Keratinocyte (primary cell): ENCODE results near the gene ZNF831. TPM values are rescaled to one million over a fixed set of nuclear protein-coding genes. Genes with fewer than 3 reads are reported as not detected.

ENCODE experiments used
- DNase-seq: peaks from one replicate; pipeline ENCODE4 v3.0.0-alpha.2; 2011; ENCODE audit warnings: low read depth, missing footprints, low spot score
- FAIRE-seq: peaks from 2 replicates; lab custom pipeline; 2011; peaks lifted over from hg19 to GRCh38; lab: Jason Lieb, UNC
- H2AFZ ChIP-seq: 2 replicates; pipeline ENCODE4 v1.6.0; 2012; ENCODE audit warnings: low read length, control low read depth, inconsistent platforms; ENCODE audit not compliant: control insufficient read depth
- H3K27ac ChIP-seq: 2 replicates; pipeline ENCODE4 v1.5.1; 2011; ENCODE audit warnings: low read length; ENCODE audit not compliant: control insufficient read depth, insufficient read depth
- H3K27me3 ChIP-seq: 3 replicates; pipeline ENCODE4 v1.6.0; 2011; ENCODE audit warnings: low read length; ENCODE audit not compliant: control insufficient read depth, insufficient read depth; ENCODE audit errors: extremely low read depth
- H3K36me3 ChIP-seq, 2 experiments: 2 replicates in 1 of 2; 3 replicates in 1 of 2; pipeline ENCODE4 v1.5.1; 2011; ENCODE audit warnings: low read length in 2 of 2, mild to moderate bottlenecking in 1 of 2; ENCODE audit not compliant: control insufficient read depth in 2 of 2, insufficient read depth in 2 of 2; ENCODE audit errors: extremely low read depth in 1 of 2
- H3K4me1 ChIP-seq: 3 replicates; pipeline ENCODE4 v1.5.1; 2011; ENCODE audit warnings: low read length; ENCODE audit not compliant: control insufficient read depth, insufficient read depth; ENCODE audit errors: extremely low read depth
- H3K4me2 ChIP-seq: 3 replicates; pipeline ENCODE4 v1.6.0; 2011; ENCODE audit warnings: low read depth, low read length; ENCODE audit not compliant: control insufficient read depth, insufficient read depth; ENCODE audit errors: extremely low read depth
- H3K4me3 ChIP-seq, 3 experiments: fragments of 200-600 bp in 1 of 3; sonication (generic) in 1 of 3; 2 replicates in 2 of 3; 3 replicates in 1 of 3; pipeline ENCODE4 v1.5.1; 2011 to 2016; ENCODE audit warnings: low read length in 3 of 3, mild to moderate bottlenecking in 3 of 3, control low read depth in 2 of 3, inconsistent platforms in 1 of 3, low read depth in 1 of 3, mixed read lengths in 1 of 3, mixed run types in 1 of 3, moderate library complexity in 1 of 3; ENCODE audit not compliant: control insufficient read depth in 2 of 3, insufficient read depth in 2 of 3; ENCODE audit errors: extremely low read depth in 1 of 3
- H3K79me2 ChIP-seq: 2 replicates; pipeline ENCODE4 v1.6.0; 2012; ENCODE audit warnings: low read length; ENCODE audit not compliant: control insufficient read depth, insufficient read depth
- H3K9ac ChIP-seq: 3 replicates; pipeline ENCODE4 v1.6.0; 2011; ENCODE audit warnings: low read length; ENCODE audit not compliant: control insufficient read depth, insufficient read depth; ENCODE audit errors: extremely low read depth
- H3K9me1 ChIP-seq: 3 replicates; pipeline ENCODE4 v1.6.0; 2011; ENCODE audit warnings: low read length; ENCODE audit not compliant: control insufficient read depth, insufficient read depth; ENCODE audit errors: extremely low read depth
- H3K9me3 ChIP-seq: 2 replicates; pipeline ENCODE4 v1.5.1; 2012; ENCODE audit warnings: low read depth, low read length; ENCODE audit not compliant: control insufficient read depth
- H4K20me1 ChIP-seq: 3 replicates; pipeline ENCODE4 v1.6.0; 2011; ENCODE audit warnings: low read length; ENCODE audit not compliant: control insufficient read depth, insufficient read depth; ENCODE audit errors: extremely low read depth
- EZH2 ChIP-seq: IDR thresholded peaks from one replicate; pipeline ENCODE4 v1.6.1; 2012; ENCODE audit warnings: inconsistent platforms, mild to moderate bottlenecking, low read length, moderate library complexity
- dilution Hi-C: fragments of 300-500 bp; cut with MboI; formaldehyde crosslinking; loops from one replicate; pipeline ENCODE4 v1.7.0; 2020; ENCODE audit warnings: low sequenced_read_pairs; ENCODE audit not compliant: extremely low pct_ligation_motif_present
- polyA plus RNA-seq, 5 experiments: library from polyadenylated mRNA; depleted of rRNA in 3 of 5; stranded (reverse) in 3 of 5; stranded (forward) in 1 of 5; unstranded in 1 of 5; fragments of >200 nt; gene quantifications; 1 replicate in 1 of 5; 2 replicates in 3 of 5; 3 replicates in 1 of 5; pipeline versions ENCODE4 v1.2.1 to v1.2.3, GENCODE V29; 2011 to 2012; ENCODE audit warnings: missing spikeins in 2 of 5, low read depth in 1 of 5, low replicate concordance in 1 of 5
- TF ChIP-seq, protein P1 (sequence below), 3 experiments: IDR thresholded peaks in 1 of 3; conservative IDR thresholded peaks in 1 of 3; optimal IDR thresholded peaks in 1 of 3; 2 replicates in 2 of 3; 3 replicates in 1 of 3; pipeline versions ENCODE3 to v1.5.1; 2011; ENCODE audit warnings: low read length in 3 of 3, mild to moderate bottlenecking in 3 of 3, moderate library complexity in 2 of 3, control low read depth in 1 of 3, inconsistent platforms in 1 of 3; ENCODE audit not compliant: insufficient read depth in 2 of 3; ENCODE audit errors: extremely low read depth in 1 of 3

Gene ZNF831
- polyA plus RNA-seq, 1 donor (not counting 4 experiments of a cell fraction or from before 2014, with no cell fraction given): not detected

DNA sequence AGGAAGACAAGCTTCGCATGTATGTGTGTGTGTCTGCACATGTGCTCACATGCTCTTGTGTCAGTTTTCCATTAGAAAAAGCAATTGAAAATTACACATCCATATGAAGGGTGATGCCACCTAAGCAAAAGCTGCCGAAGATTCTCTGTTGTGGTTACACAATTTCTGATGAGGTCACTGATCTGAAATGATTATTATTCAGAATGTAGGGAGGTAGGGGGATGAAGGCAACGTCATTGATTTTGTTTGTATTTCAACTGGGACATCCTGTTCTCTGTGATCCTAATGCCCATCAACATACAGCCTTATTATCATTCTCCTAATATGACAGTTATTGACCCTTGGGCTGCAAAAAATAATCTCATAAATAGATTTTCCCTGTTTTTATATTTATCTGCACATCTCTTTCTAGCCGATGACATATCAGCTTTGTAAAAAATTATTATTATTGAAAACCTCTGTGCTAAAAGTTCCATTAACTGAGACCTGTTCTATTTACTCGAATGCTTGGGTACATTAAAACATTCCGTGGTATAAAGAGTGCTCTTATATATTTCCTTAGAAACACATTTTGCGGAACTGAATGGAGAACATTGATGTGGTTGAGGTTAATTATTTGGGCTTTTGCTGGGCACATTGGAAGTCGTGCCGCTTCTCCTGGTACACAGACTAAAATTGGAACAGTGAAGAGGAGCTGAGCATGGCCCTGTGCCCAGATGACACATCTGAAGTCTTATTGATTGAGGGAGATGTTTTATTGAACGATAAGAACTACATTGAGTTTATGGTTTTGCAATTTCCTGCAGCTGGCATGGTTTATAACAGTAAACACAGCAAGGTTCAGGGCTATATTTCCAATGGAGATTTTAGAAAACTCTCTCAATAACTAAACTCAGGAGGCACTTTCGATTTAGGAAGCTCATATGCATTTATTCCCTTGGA lies 51.3 kb downstream of the ZNF831 start:
- Histone ChIP-seq H3K4me1 (no peaks in the 10 kb centered on the region), H3K27ac (no peak overlapping the region), H4K20me1 (no peaks in the 10 kb centered on the region), H3K4me2 (no peak overlapping the region), H2AFZ (no peak overlapping the region), H3K79me2 (no peaks in the 10 kb centered on the region), H3K9ac (no peak overlapping the region), H3K27me3 (peaks cover 3% of the 10 kb centered on the region), H3K9me3 (no peaks in the 10 kb centered on the region), H3K4me3 (no peak overlapping the region), H3K36me3 (no peaks in the 10 kb centered on the region), H3K9me1 (no peaks in the 10 kb centered on the region)
- dilution Hi-C loops: loop anchor here (25.0 kb wide), 1 partner anchor 353 kb away; the partner anchor contains the start of genes GNAS and GNAS-AS1
- TF ChIP-seq, protein P1, sequence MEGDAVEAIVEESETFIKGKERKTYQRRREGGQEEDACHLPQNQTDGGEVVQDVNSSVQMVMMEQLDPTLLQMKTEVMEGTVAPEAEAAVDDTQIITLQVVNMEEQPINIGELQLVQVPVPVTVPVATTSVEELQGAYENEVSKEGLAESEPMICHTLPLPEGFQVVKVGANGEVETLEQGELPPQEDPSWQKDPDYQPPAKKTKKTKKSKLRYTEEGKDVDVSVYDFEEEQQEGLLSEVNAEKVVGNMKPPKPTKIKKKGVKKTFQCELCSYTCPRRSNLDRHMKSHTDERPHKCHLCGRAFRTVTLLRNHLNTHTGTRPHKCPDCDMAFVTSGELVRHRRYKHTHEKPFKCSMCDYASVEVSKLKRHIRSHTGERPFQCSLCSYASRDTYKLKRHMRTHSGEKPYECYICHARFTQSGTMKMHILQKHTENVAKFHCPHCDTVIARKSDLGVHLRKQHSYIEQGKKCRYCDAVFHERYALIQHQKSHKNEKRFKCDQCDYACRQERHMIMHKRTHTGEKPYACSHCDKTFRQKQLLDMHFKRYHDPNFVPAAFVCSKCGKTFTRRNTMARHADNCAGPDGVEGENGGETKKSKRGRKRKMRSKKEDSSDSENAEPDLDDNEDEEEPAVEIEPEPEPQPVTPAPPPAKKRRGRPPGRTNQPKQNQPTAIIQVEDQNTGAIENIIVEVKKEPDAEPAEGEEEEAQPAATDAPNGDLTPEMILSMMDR (optimal IDR thresholded peaks at IDR 0.05 in 1 of 3, IDR thresholded peaks at IDR 0.05 in 1 of 3, conservative IDR thresholded peaks at IDR 0.05 in 1 of 3; ENCODE audit: extremely low read depth in 1 of 3, insufficient read depth in 2 of 3, low read length in 3 of 3): no peak
- TF ChIP-seq EZH2: no peak
- FAIRE-seq: no peak
- no peak for DNase-seq

DNA sequence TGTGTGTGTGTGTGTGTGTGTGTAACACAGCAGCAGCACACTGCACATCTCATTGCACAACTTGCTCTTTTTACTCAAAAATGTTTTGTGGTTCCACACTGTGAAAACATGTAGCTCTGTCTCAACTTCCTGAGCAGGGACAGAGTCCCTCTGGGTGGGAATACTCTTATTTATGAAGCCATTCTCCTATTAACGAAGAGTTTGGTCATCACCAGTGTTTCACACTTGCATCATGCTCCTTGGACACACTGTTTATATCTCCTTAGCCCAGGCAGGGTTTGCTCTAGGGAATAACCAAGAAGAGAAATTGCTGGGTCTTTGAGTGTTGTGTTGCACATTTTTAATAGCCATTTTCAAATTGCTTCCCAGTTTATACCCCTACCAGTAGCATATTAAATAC lies 53.6 kb downstream of the ZNF831 start:
- H3K9me3 ChIP-seq: no peaks in the 10 kb centered on the region
- H4K20me1 ChIP-seq: no peaks in the 10 kb centered on the region
- peaks cover 20% of the 10 kb centered on the region for H3K27me3 ChIP-seq
- DNase-seq (no peak), FAIRE-seq (no peak)
- H2AFZ ChIP-seq: no peak overlapping the region
- no peak for TF ChIP-seq EZH2
- TF ChIP-seq, protein P1 (optimal IDR thresholded peaks at IDR 0.05 in 1 of 3, IDR thresholded peaks at IDR 0.05 in 1 of 3, conservative IDR thresholded peaks at IDR 0.05 in 1 of 3; ENCODE audit: extremely low read depth in 1 of 3, insufficient read depth in 2 of 3, low read length in 3 of 3): no peak
- dilution Hi-C loops: loop anchor here (25.0 kb wide), 1 partner anchor 355 kb away; the partner anchor contains the start of genes GNAS and GNAS-AS1
- no peaks in the 10 kb centered on the region for H3K36me3 ChIP-seq
- H3K79me2 ChIP-seq: no peaks in the 10 kb centered on the region
- H3K4me3 ChIP-seq: no peak overlapping the region
- H3K9me1 ChIP-seq: no peaks in the 10 kb centered on the region
- no peak overlapping the region for H3K9ac ChIP-seq
- H3K4me1 ChIP-seq: no peaks in the 10 kb centered on the region
- no peak overlapping the region for H3K4me2 ChIP-seq
- no peak overlapping the region for H3K27ac ChIP-seq
